ENCODE results near the gene SLC24A3.

SLC24A3 gene

GRCh38 chr20:19695081-19695480, 482.6 kb downstream of the SLC24A3 start:
- no peak for DNase-seq

DNA sequence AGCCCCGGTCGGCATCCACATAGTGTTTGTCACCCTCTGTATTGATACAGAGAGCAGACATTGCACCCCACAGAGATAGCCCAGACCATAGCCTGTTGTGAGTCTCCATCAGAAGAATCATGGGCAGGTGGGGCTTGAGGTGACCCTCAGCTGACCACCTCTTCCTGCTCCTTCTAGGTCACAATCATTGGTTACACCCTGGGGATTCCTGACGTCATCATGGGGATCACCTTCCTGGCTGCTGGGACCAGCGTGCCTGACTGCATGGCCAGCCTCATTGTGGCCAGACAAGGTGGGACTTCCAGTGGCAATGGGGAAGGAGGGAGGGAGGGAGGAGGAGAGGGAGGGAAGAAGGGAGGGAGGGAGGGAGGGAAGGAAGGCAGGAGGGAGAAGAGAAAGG, 484.2 kb downstream of the SLC24A3 start:
- no peak for DNase-seq

DNA sequence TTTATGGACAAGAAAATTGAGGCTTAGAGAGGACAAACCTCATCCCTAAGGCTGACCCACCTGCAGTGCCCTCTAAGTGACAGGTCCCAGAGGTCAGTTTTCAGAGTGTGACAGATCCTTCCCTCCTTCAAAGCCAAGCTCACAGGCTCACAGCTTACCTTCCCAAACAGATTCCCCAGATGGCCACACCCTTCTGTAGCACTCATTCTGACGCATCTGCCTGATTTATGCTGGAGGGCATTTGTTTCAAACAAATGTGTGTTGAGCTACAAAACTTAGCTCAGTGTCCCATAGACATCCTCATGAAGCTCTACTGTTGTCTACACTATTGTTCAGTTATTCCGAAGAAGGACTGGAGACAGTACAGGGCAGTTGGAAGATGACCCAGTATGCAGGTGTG, 485.0 kb downstream of the SLC24A3 start:
- no peak for DNase-seq

DNA sequence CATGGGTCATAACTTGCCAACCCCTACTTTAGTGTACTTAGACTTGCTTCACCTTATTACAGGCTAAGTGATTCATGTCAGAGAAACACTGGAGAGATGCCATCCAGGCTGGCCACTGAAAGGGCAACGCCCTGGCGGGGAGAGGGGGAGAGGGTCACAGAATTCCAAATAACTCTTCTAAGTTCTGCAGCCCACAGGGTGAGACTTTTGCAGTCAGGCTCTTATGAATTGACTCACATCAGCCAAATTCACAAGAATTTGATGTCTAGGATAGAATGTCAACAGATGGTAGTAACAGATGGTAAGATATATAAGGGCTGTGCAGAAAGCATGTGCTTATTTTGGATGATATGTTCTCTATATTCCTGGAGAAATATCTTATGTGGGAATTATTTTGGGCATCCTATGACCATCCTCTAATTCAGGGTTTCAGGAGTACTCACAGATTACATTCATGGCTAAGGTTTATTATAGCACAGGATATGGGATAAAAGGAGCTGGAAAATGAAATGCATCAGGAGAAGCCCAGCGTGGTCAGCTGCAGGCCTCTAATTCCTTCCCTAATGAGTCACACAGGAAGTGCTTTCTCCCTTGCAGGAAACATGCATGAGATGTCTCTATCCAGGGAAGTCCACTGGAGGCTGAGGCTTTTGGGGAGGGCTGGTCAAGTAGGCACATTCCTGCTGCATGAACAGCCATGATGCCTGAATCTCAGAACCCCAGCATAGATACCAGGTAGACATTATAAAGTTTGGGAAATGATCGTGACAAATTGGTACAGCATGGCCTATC, 486.9 kb downstream of the SLC24A3 start:
- no peak for DNase-seq

DNA sequence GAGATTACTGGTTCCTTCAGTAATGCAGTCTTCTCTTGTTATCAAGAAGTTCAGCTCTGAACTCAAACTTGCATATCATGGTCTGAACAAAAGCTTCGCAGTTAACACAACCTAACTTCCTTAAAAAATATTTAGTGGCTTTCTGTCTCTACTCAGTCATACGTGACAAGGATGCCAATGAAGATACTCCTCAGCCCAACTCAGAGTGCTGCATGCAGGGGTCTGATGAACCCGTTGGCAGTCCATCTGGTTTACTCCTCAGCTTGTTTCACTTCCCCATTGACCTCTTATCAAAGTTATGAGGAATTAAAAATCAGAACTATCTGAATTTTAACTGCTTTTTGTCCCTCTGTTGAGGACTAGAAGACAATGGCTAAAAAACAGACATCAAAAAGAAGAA, 489.0 kb downstream of the SLC24A3 start:
- no peak for DNase-seq

GRCh38 chr20:19706463-19706862, 494.0 kb downstream of the SLC24A3 start:
- no peak for DNase-seq

- no peak for DNase-seq
Measured at GRCh38 chr20:19709635-19710335, 497.3 kb downstream of the SLC24A3 start.

DNA sequence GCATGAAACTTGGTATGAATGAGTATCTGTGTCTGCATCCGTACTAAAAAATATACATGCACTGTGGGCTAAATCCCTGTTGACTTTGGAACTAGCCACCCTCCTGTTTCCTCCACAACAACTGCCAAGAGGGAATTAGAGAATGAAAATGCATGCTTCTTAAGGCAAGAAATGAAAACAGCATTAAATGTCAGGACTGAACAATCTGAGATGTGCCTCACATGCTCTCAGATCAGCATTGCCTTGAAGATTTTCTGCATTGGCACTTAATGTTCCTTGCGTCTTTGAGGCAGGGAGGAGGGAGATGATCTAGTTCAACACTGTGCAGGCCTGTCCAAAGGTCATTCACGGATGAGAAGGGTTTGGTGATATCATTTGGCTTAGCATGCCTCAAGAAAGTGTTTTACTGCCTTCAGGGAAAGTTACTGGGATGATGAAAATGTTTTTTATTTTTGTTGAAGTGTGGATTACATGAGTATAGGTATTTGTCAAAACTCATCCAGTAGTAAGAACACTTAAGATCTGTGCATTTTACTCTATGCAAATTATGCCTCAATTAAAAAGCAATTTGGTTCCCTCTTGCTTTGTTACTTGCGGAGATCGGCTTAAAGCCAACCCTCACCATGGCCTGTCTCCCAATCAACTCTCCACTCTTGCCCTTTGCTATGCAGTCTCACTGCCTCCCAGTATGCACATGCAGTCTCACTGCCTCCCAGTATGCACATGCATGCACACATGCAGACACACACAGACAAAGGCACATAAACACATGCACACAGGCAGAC, 498.1 kb downstream of the SLC24A3 start:
- no peak for DNase-seq

- DNase-seq, result no peak
Measured at GRCh38 chr20:19711126-19711525, 498.7 kb downstream of the SLC24A3 start.

DNA sequence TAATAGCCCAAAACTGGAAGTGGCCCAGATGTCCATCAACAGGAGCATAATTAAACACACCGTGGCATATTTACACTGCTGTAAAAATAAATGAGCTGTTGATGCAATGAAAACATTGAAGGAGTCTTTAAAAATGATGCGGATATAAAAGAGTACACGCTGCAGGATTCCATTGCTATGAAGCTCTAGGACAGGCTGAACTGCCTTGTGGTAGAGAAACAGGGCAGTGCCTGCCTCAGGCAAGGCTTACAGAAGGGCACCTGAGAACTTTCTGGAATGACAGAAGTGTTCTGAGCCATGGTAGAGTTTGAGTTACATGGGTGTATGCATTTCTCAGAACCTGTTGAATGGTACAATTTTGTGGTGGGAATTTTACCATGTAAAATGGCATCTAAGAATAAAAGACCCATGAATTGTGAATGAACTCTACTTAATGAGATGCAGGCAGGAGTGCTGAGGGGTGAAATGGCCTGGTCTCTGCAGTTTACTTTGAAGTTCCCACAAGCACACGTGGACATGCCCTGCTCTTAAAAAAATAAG, 500.3 kb downstream of the SLC24A3 start:
- DNase-seq, result no peak

- DNase-seq, result no peak
Measured at GRCh38 chr20:19713822-19714578, 501.6 kb downstream of the SLC24A3 start.

DNA sequence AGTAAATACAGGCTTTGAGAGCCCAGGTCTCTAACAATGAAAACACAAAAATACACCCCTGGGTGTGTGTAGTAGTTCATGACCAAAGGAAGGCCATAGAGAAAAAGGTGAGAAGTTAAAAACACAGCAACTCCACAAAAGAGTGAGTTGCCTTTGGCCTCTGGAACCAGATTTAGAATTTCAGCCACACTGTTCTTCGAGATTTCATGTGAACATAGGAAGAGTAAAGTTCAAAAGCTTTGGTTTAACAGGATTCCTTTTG, 502.1 kb downstream of the SLC24A3 start:
- DNase-seq, result no peak

- no peak for DNase-seq
Measured at GRCh38 chr20:19715986-19716385, 503.5 kb downstream of the SLC24A3 start.

GRCh38 chr20:19718880-19719279, 506.4 kb downstream of the SLC24A3 start:
- DNase-seq, result no peak

DNA sequence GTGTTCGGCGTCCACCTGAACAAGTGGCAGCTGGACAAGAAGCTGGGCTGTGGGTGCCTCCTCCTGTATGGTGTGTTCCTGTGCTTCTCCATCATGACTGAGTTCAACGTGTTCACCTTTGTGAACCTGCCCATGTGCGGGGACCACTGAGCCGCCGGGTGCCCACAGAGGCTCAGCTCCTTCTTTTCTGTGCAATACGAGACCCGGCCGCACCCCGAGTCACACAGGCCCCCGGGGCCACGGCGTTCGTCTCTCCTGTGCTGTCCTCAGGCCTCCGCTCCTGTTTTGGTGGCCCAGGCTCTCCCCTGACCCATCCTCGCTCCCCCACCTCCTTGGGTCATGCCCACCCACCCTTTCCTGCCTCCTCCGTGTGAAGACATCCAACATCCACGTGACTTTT, 508.5 kb downstream of the SLC24A3 start:
- no peak for DNase-seq

- no peak for DNase-seq
Measured at GRCh38 chr20:19723051-19723450, 510.6 kb downstream of the SLC24A3 start.

GRCh38 chr20:19723813-19724430, 511.5 kb downstream of the SLC24A3 start:
- DNase-seq, result no peak

GRCh38 chr20:19725373-19725772, 512.9 kb downstream of the SLC24A3 start:
- no peak for DNase-seq

GRCh38 chr20:19725814-19726525, 513.5 kb downstream of the SLC24A3 start:
- DNase-seq, result no peak

DNA sequence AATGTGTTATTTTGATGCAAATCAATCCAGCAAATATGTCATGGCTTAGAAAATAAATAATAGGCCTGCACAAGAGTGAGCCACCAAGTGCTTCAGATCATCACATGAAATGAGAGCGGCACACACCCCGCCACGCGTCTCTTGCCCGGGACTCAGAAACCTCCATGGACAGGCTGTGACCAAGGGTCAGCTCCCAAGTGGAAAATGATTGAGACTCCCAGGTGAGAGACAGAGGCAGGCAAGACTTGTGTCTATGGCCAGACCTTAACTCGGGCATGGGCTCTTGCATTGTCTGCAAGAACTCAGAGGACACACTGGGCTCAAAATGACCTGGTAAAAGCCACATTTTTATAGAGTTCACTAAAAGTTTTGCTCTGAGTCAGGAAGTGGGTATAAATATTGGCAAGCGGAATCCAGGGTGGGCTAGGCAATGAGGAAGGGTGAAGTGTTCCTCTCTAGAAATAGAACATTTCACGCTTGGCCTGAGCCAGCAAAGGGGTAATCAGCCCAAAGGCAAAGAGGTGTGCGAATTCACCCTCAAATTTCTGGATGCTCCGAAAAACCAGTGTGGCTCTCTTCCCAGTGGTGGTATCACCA, 514.9 kb downstream of the SLC24A3 start:
- DNase-seq, result no peak

GRCh38 chr20:19729672-19730071, 517.2 kb downstream of the SLC24A3 start:
- no peak for DNase-seq

All from stimulated activated naive CD4-positive, alpha-beta T cell (primary cell).